Stimulated activated CD4-positive, alpha-beta T cell treated with anti-CD3 and anti-CD28 coated beads, TNF-alpha, amount 100 ng/mL, for 4 hours (primary cell): ENCODE data around the gene PRDX3.

Experiments
- DNase-seq, 3 experiments: peaks; one replicate each; pipeline ENCODE4 v3.0.0-alpha.2; 2020; ENCODE audit warnings: low read depth in 3 of 3

The PRDX3 gene

DNA sequence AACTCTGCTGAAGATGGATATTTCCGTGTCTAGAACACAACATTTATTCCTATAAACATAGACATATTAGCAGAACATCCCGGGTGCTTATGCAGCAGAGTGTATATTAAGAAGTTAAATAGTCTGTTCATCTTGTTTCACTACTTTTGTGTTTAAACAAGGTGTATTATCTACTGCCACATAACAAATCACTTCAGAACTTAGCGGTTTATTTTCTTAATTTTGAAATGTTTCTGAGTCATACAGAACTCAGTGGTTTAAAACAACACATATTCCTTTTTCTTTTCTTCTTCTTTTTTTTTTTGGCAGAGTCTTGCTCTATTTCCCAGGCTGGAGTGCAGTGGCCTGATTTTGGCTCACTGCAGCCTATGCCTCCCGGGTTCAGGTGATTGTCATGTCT, 48.9 kb downstream of the PRDX3 start:
- DNase-seq = no peak

DNA sequence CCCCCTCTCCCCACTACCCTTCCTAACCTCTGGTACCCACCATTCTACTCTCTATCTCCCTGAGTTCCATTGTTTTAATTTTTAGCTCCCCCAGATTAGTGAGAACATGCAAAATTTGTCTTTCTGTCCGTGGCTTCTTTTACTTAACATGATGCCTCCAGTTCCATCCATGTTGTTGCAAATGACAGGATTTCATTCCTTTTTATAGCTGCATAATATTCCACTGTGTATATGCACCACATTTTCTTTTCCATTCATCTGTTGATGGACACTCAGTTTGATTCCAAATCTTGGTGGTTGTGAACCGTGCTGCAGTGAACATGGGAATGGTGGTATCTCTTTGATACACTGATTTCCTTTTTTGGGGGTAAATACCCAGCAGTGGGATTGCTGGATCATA, 52.7 kb downstream of the PRDX3 start:
- DNase-seq = no peak

DNA sequence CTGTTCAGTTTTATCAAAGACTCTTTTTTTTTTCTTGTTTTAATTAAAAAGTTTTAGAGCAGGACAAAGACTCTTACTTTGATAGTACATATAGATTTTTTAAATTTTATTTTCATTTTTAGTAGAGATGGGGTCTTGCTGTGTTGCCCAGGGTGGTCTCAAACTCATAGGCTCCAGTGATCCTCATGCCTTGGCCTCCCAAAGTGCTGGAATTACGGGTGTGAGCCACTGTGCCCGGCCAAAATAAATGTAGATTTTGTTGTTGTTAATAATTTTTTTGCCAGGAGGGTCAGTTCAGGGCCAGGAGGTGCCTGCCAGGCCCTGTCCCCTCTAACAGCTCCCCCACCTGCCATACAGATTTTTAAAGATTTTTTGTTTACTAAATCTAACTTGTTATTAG, 57.7 kb downstream of the PRDX3 start:
- DNase-seq = no peak

DNA sequence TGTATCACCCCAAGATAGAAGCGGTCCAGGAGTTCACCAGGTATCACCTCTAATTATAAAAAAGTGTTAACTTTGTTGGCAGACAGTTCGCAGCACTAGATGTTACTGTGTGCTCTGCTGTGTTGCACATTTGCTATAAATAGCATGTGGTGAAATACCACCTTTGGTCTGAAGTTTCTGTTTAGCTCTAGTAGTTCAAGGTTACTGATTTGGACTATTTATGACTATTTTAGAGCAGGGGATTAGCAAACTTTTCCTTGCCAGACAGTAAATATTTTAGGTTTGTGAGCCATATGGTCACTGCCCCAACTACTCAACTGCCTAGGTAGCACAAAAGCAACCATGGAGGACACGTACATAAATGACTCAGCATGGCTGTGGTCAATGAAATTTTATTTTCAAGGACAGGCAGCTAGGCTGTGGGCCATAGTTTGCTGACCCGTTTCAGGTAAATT, 58.2 kb downstream of the PRDX3 start:
- DNase-seq = no peak

DNA sequence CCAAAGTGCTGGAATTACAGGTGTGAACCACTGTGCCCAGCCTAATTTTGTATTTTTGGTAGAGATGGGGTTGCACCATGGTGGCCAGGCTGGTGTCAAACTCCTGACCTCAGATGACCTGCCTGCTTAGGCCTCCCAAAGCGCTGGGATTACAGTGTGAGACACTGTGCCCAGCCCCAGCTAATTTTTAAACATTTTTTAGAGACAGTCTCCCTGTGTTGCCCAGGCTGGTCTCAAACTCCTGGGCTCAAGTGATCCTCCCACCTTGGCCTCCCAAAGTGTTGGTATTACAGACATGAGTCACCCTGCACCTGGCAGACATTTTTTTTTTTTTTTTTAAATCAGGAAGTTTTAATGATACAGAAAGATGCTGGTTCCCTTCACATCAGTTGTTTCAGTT, 59.2 kb downstream of the PRDX3 start:
- no peak for DNase-seq

GRCh38 chr10:119118231-119118630, 60.4 kb downstream of the PRDX3 start:
- DNase-seq = no peak
